Stimulated activated CD4-positive, alpha-beta T cell treated with anti-CD3 and anti-CD28 coated beads, Interleukin-2, amount 100 ng/mL, for 48 hours (primary cell): ENCODE data around the gene PRTG.
"Not testable (repeated sequence)": the region's sequence is repeated elsewhere in the genome, so short reads cannot be mapped to it uniquely, and the experiment has no call there.

Experiments used
- DNase-seq, 2 donors: peaks; one replicate each; pipeline ENCODE4 v3.0.0-alpha.2; 2020

PRTG gene

GRCh38 chr15:55627730-55628368 is 115.1 kb downstream of the PRTG start:
- no peak for DNase-seq

- DNase-seq = no peak
Measured at GRCh38 chr15:55619783-55620182, 123.2 kb downstream of the PRTG start.

DNA sequence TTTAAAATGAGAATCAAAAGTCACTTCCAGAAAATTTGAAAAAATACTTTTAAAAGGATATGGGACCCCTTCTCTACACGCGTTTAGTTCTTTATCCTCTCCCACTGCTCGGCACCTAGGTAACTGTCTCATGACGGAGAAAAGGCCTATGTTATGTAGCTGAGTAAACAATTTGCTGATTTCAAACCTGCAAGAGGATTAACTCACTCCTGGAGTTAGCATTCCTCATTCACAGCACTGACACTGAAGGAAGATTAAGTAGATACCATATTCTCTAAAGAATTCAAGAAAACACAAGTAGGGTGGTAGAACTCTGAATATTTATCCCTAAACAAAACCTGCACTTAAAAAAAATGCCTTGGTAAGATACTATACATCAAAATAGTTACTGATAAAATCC is 124.6 kb downstream of the PRTG start:
- no peak for DNase-seq

DNA sequence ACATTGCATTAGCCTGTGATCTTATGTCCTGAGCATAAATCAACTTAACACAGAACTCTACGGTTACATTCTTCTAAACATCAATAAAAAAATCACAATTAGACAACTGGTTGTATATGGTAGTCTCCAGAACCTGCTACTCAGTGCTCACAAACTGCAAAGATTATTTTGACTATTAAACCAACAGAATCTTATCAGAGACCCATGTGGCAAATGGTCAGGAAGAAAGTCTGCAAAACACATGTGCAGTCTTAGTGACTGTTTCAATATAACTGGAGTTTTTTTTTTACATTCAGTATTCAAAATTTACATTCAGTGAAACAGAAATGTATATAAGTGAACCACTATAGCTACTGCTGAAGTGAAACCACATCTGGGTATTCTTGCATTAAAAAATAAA is 127.5 kb downstream of the PRTG start:
- no peak for DNase-seq

GRCh38 chr15:55613727-55614126 is 129.2 kb downstream of the PRTG start:
- DNase-seq = no peak

DNA sequence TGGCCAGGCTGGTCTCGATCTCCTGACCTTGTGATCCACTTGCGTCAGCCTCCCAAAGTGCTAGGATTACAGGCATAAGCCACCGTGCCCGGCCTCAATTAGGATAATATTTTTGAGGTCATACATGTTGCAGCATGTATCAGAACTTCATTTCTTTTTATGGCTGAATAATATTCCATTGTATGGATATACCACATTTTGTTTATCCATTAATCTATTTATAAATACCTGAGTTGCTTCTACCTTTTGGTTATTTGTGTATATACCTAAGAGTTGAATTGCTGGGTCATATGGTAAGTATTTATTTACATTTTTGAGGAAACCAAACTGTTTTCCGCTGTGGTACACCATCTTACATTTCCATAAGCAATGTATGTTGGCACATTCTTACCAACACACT is 136.7 kb downstream of the PRTG start:
- no peak for DNase-seq

GRCh38 chr15:55601374-55601773 is 141.6 kb downstream of the PRTG start:
- DNase-seq = no peak

DNA sequence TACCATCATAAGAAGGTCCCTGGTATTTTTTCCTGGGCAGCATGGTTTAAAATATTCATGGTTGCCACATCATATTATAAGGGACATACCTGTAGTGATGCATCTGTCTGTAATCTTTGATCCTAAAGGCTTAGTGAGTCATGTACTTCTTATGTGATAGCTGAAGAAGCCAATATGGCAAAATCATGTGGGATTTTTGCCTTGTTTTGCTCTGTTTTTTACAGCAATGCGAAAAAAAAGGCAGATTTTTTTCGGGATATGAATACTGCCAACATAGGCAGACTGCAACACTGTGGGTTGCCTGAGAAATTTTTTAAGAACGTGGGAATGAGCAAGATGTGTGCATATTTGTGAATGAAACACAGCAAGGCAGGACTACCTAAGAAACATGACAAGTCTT is 143.5 kb downstream of the PRTG start:
- DNase-seq = no peak

GRCh38 chr15:55593019-55593418 is 149.9 kb downstream of the PRTG start:
- not testable (repeated sequence) for DNase-seq

- no peak for DNase-seq
Measured at GRCh38 chr15:55590788-55591187, 152.2 kb downstream of the PRTG start.

- no peak for DNase-seq
Measured at GRCh38 chr15:55589287-55589686, 153.7 kb downstream of the PRTG start.

DNA sequence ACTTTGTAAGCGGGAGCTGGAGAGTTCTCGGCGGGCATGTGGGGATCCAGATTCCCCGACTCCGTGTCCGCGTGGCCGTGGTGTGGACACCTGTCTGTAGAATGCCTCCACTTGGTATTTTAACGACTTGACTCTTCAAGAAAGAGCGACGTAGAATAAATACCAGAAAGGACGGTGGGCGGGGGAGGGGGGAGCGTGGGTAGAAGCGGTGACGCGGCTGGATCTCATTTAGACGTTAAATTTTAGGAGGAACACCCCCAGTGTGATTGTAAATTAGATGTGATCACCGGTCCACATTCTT is 154.2 kb downstream of the PRTG start:
- no peak for DNase-seq

DNA sequence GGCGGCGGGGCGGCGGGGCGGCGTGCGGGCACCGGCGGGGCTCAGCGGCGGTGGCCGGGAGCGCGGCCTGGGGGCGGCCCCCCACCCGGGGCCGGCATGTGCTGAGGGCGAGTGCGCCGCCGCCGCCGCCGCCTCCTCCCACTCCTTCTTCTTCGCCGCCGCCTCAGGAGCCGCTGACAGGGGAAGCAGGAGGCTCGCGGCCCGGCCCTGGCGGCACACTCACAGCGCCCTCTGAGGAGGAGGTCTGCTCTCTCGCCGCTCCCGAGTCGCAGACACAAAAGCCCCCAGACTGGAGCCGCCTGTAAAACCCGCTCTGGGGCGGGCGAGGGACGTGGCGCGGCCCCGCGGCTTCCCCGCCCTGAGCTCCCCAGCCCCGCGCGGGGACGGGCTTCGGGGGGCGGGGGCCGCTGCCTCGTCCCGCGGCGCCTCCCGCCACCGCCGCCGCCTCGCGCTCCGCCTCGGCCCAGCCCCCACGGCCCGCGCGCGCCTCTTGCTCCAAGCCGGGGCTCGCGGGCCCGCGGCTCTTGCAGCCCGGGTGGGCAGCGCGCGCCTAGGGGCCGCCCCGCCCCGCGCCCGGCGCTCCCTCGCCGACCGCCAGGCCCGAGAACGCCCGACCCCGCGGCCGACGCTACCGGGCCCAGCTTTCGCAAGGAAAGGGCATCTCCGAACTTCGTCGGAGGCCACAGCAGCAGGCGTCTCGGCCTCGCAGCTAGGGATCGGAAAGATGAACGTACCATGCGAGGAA is 154.7 kb downstream of the PRTG start, which contains the start of gene PYGO1:
PYGO1 (minus strand) TSS at position 276 of the 745 bp plus-strand sequence. CDS start 462 bp downstream, outside the sequence.
- peak in 1 of 2 donors; percentile 36 for DNase-seq

GRCh38 chr15:55587321-55588069 is 155.5 kb downstream of the PRTG start:
- DNase-seq = no peak

DNA sequence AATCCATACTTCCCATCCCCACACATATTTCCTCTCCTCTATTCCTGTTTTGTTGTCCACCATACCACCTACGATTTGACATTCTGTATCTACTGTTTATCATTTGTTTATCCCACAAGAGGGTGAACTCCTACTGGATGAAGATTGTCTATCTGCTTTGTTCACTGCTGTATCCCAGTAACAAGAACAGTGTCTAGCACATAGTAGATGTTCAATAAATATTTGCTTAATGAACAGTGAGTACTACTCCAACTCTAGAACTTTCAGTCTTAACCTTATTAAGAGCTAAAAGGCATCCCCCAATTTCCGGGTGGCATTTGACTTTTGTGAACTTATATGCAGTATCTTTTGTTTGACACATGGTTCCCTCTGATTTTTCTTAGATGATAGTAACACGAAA is 156.1 kb downstream of the PRTG start:
- no peak for DNase-seq

DNA sequence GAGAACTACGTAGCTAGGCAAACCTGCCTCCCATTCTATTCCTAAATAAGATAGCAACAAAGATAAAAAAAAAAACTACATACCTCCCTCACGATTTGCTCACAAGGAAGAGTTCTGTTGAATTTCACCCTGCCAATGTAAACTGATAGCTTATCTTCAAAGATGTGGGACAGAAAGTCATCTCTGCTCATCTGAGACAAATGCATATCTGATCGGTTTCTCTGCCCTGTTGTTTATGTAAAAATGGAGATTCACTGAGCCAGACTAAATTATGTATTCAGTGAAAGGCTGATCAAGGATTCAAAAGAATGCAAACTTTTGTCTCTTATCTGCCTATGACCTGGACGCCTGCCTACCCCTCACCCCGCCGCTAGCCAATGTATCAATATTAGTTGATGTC is 166.0 kb downstream of the PRTG start:
- DNase-seq = no peak

GRCh38 chr15:55574096-55574495 is 168.9 kb downstream of the PRTG start:
- no peak for DNase-seq

DNA sequence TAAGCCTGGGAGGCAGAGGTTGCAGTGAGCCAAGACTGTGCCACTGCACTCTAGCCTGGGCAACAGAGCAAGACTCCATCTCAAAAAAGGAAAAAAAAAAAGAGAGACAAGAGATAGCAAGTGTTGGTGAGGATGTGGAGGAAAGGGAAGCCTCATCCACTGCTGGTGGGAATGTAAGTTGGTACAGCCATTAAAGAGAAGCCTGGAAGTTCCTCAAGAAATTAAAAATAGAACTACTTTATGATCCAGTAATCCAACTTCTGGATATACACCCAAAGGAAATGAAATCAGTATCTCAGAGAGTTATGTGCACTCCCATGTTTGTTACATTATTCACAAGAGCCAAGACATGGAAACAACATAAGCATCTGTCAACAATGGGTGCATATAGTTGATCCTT is 169.7 kb downstream of the PRTG start:
- DNase-seq = no peak

DNA sequence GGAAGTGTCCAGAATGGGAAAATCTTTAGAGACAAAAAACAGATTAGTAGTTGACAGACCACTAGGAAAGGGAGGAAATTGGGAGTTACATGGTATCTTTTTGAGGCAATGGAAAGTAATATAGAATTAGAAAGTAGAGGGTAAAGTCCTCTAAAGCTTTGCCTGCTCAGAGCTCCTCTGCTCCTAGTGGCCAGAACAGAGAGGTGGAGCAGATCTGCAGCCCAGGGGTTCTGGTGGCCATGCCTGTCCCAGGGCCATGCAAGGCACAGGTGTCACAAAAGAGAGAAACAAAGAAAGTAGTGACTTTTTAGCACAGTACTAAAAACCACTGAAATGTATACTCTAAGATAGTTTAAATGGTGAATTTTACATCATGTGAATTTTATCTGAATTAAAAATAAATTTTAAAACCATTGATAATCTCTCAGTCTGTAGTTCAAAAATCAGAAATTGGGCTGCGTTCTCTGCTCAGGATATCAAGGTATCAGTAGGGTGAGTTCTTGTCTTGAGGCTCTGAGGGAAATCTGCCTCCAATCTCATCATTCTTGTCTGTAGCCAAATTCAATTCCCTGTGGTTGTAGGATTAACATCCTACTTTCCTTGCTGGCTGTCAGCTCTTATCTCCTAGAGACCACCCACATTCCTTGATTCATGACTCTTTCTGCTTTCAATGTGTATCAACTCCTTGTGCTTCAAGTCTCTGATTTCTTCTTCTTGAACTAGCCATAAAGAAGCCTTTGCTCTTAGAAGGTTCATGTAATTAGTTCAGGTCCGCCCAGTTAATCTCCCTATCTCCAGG is 178.4 kb downstream of the PRTG start:
- DNase-seq = no peak

DNA sequence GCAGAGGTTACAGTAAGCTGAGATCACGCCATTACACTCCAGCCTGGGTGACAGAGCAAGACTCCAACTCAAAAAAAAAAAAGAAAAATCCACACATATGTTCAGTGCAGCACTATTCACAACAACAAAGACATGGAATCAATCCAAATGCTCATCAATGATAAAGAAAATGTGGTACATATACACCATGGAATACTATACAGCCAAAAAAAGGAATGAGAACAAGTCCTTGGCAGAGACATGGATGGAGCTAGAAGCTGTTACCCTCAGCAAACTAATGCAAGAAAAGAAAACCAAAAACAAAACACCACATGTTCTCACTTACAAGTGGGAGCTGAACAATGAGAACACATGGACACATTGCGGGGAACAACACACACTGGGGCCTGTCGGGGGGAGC is 180.4 kb downstream of the PRTG start:
- no peak for DNase-seq
